OCI-LY7 (cell line): ENCODE results near the gene CAVIN3.
A peak's percentile ranks its signal among the peaks of the same experiment; 100 is the strongest.

Source experiments
- EZH2phosphoT487 ChIP-seq: fragments of 200-600 bp; sonication (generic); IDR thresholded peaks from 2 replicates; pipeline ENCODE4 v1.6.1; 2018; ENCODE audit warnings: low read depth, borderline replicate concordance, mild to moderate bottlenecking, mixed run types, antibody characterized with exemption, low read length, moderate library complexity, mixed read lengths
- TF ChIP-seq, protein P1 (sequence below): fragments of 200-600 bp; sonication (generic); conservative IDR thresholded peaks from 2 replicates; pipeline ENCODE4 v1.5.1; 2014; ENCODE audit warnings: mild to moderate bottlenecking, antibody characterized with exemption, low read length, moderate library complexity, mixed read lengths

DNA sequence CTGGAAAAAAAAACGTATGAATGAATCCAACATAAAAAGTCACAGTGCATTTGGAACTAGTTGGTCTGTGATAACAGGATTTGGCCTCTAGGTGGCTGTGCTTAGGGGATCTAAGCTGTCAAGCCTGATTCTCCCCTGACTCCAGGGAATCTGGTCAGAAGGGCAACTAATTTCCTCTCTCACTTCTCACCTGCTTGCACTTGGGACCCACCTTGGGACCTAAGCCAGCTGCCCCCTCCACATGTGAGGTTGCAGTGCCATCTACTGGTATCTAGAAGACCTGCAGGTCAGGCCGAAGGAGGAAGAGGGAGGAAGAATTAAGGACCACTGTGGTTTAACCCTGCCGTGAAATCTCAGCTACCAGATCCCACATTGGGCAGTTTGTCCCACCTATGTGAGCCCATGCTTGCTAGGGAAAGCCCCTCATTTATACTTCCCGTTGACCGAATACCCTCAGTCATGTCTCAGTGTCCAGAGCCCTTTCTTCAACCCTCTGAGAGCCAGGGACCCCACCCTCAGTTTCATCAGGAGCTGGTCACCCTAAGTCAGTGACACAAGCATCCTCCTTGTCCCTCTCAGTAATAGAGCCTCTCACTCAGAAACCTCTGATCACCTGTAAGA is 33.2 kb upstream of the CAVIN3 start:
- TF ChIP-seq, protein P1, sequence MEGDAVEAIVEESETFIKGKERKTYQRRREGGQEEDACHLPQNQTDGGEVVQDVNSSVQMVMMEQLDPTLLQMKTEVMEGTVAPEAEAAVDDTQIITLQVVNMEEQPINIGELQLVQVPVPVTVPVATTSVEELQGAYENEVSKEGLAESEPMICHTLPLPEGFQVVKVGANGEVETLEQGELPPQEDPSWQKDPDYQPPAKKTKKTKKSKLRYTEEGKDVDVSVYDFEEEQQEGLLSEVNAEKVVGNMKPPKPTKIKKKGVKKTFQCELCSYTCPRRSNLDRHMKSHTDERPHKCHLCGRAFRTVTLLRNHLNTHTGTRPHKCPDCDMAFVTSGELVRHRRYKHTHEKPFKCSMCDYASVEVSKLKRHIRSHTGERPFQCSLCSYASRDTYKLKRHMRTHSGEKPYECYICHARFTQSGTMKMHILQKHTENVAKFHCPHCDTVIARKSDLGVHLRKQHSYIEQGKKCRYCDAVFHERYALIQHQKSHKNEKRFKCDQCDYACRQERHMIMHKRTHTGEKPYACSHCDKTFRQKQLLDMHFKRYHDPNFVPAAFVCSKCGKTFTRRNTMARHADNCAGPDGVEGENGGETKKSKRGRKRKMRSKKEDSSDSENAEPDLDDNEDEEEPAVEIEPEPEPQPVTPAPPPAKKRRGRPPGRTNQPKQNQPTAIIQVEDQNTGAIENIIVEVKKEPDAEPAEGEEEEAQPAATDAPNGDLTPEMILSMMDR, result peak; percentile 99
- no peak for TF ChIP-seq EZH2phosphoT487
